Uterus (tissue), 2 donors: ENCODE measurements around the gene SFXN3.

Source experiments
- POLR2A ChIP-seq, 2 donors: fragments of 450-650 bp; IDR thresholded peaks; one replicate each; pipeline ENCODE4 v1.6.1; 2016; ENCODE audit warnings: antibody characterized with exemption in 2 of 2, mild to moderate bottlenecking in 1 of 2, moderate library complexity in 1 of 2
- TF ChIP-seq, protein P1 (sequence below), 4 experiments: fragments of 200-600 bp in 2 of 4; fragments of 450-650 bp in 2 of 4; sonication (generic) in 2 of 4; IDR thresholded peaks; one replicate each; pipeline ENCODE4 v1.5.1; 2016 to 2019; ENCODE audit warnings: antibody characterized with exemption in 4 of 4, mild to moderate bottlenecking in 2 of 4, moderate library complexity in 1 of 4

DNA sequence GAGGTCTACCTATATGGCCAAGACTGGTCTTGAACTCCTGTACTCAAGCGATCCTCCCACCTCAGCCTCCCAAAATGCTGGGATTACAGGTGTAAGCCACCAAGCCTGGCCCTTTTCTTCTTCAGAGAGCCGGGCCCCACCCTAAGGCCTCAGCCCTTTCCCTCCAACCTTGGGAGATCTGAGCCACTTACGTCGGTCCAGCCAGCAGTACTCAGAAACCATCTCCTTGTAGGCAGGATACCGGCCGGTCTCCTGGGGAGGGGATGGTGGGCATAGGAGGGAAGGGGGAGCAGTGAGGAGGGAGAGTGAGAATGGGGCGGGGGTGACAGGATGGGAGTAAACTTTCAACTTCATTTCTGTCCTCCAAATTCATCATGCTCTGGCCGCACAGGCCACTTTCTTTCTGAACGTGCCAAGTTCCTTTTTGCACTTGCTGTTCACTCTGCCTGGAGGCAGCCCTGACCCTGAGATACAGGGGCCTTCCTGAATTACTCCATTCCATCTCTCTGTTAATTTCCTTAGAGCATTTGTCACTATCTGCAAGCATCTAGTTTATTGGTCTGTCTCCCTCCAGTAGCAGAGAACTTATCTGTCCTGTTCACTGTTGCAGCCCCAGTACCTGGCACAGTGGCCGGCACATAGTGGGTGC, 10.5 kb upstream of the SFXN3 start:
- TF ChIP-seq POLR2A (IDR thresholded peaks at IDR 0.05) = no peak
- TF ChIP-seq, protein P1, sequence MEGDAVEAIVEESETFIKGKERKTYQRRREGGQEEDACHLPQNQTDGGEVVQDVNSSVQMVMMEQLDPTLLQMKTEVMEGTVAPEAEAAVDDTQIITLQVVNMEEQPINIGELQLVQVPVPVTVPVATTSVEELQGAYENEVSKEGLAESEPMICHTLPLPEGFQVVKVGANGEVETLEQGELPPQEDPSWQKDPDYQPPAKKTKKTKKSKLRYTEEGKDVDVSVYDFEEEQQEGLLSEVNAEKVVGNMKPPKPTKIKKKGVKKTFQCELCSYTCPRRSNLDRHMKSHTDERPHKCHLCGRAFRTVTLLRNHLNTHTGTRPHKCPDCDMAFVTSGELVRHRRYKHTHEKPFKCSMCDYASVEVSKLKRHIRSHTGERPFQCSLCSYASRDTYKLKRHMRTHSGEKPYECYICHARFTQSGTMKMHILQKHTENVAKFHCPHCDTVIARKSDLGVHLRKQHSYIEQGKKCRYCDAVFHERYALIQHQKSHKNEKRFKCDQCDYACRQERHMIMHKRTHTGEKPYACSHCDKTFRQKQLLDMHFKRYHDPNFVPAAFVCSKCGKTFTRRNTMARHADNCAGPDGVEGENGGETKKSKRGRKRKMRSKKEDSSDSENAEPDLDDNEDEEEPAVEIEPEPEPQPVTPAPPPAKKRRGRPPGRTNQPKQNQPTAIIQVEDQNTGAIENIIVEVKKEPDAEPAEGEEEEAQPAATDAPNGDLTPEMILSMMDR (IDR thresholded peaks at IDR 0.05) = no peak
